ENCODE measurements around the gene CAPN5. TPM values are rescaled to one million over a fixed set of nuclear protein-coding genes. Genes with fewer than 3 reads are reported as not detected.

The CAPN5 gene
- total and polyA plus RNA-seq, 2 of the 13 experiments (the other 11 are each of a cell fraction or from before 2014, with no cell fraction given), result 0.27 to 1.2 TPM

DNA sequence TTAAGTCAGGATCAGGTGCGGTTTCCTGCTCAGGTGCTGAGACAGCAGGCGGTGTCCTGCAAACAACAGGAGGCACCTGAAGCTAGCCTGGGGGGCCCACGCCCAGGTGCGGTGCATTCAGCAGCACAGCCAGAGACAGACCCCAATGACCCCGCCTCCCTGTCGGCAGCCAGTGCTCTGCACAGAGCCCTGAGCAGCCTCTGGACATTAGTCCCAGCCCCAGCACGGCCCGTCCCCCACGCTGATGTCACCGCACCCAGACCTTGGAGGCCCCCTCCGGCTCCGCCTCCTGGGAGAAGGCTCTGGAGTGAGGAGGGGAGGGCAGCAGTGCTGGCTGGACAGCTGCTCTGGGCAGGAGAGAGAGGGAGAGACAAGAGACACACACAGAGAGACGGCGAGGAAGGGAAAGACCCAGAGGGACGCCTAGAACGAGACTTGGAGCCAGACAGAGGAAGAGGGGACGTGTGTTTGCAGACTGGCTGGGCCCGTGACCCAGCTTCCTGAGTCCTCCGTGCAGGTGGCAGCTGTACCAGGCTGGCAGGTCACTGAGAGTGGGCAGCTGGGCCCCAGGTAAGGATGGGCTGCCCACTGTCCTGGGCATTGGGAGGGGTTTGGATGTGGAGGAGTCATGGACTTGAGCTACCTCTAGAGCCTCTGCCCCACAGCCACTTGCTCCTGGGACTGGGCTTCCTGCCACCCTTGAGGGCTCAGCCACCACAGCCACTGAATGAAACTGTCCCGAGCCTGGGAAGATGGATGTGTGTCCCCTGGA, 61.3 kb downstream of the CAPN5 start, which contains the start of gene MYO7A (continued):
- TF ChIP-seq GABPB1 (CRISPR knock-in tag; IDR thresholded peaks at IDR 0.05), result peak; percentile 58; the same call in 1 of the 2 replicates
- TF ChIP-seq KMT2B (CRISPR knock-in tag; IDR thresholded peaks at IDR 0.05), result no peak
- TF ChIP-seq ATF7-NPFF (CRISPR knock-in tag; IDR thresholded peaks at IDR 0.05; ENCODE audit: low read depth), result no peak
- TF ChIP-seq, protein P1, sequence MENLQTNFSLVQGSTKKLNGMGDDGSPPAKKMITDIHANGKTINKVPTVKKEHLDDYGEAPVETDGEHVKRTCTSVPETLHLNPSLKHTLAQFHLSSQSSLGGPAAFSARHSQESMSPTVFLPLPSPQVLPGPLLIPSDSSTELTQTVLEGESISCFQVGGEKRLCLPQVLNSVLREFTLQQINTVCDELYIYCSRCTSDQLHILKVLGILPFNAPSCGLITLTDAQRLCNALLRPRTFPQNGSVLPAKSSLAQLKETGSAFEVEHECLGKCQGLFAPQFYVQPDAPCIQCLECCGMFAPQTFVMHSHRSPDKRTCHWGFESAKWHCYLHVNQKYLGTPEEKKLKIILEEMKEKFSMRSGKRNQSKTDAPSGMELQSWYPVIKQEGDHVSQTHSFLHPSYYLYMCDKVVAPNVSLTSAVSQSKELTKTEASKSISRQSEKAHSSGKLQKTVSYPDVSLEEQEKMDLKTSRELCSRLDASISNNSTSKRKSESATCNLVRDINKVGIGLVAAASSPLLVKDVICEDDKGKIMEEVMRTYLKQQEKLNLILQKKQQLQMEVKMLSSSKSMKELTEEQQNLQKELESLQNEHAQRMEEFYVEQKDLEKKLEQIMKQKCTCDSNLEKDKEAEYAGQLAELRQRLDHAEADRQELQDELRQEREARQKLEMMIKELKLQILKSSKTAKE (CRISPR knock-in tag; IDR thresholded peaks at IDR 0.05; ENCODE audit: borderline replicate concordance), result peak; percentile 54; the same call in 1 of the 2 replicates
- peak; percentile 80 for TF ChIP-seq ZNF768 (CRISPR knock-in tag; IDR thresholded peaks at IDR 0.05)
- TF ChIP-seq ATM (IDR thresholded peaks at IDR 0.05; ENCODE audit: borderline replicate concordance), result no peak
- TF ChIP-seq SSRP1 (CRISPR knock-in tag; IDR thresholded peaks at IDR 0.05), result no peak
- TF ChIP-seq ZNF615 (CRISPR knock-in tag; IDR thresholded peaks at IDR 0.05; ENCODE audit: borderline replicate concordance), result no peak
- TF ChIP-seq CHD2 (IDR thresholded peaks at IDR 0.05; ENCODE audit: low read depth, low read length), result no peak
- TF ChIP-seq ZNF550 (CRISPR knock-in tag; IDR thresholded peaks at IDR 0.05; ENCODE audit: borderline replicate concordance), result no peak
- TF ChIP-seq ZBTB7A (CRISPR knock-in tag; IDR thresholded peaks at IDR 0.05), result no peak; the same call in 1 of the 2 replicates
- TF ChIP-seq, protein P2, sequence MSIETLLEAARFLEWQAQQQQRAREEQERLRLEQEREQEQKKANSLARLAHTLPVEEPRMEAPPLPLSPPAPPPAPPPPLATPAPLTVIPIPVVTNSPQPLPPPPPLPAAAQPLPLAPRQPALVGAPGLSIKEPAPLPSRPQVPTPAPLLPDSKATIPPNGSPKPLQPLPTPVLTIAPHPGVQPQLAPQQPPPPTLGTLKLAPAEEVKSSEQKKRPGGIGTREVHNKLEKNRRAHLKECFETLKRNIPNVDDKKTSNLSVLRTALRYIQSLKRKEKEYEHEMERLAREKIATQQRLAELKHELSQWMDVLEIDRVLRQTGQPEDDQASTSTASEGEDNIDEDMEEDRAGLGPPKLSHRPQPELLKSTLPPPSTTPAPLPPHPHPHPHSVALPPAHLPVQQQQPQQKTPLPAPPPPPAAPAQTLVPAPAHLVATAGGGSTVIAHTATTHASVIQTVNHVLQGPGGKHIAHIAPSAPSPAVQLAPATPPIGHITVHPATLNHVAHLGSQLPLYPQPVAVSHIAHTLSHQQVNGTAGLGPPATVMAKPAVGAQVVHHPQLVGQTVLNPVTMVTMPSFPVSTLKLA (IDR thresholded peaks at IDR 0.05), result no peak
- no peak for TF ChIP-seq RNF219 (CRISPR knock-in tag; IDR thresholded peaks at IDR 0.05)
- TF ChIP-seq RCOR2 (CRISPR knock-in tag; IDR thresholded peaks at IDR 0.05), result 0 out of 2 replicates have a peak, but pooled peaks have one; percentile 26
- TF ChIP-seq ZZZ3 (CRISPR knock-in tag; IDR thresholded peaks at IDR 0.05; ENCODE audit: borderline replicate concordance), result no peak
- peak; percentile 63; the same call in 1 of the 2 replicates for TF ChIP-seq ATF7 (IDR thresholded peaks at IDR 0.05)
- TF ChIP-seq ATF7 (CRISPR knock-in tag; IDR thresholded peaks at IDR 0.05), result peak; percentile 89
- peak; percentile 72 for TF ChIP-seq GATAD2A (CRISPR knock-in tag; IDR thresholded peaks at IDR 0.05)
- peak; percentile 33; the same call in 1 of the 2 replicates for TF ChIP-seq ZFY (CRISPR knock-in tag; IDR thresholded peaks at IDR 0.05)
- TF ChIP-seq, protein P3, sequence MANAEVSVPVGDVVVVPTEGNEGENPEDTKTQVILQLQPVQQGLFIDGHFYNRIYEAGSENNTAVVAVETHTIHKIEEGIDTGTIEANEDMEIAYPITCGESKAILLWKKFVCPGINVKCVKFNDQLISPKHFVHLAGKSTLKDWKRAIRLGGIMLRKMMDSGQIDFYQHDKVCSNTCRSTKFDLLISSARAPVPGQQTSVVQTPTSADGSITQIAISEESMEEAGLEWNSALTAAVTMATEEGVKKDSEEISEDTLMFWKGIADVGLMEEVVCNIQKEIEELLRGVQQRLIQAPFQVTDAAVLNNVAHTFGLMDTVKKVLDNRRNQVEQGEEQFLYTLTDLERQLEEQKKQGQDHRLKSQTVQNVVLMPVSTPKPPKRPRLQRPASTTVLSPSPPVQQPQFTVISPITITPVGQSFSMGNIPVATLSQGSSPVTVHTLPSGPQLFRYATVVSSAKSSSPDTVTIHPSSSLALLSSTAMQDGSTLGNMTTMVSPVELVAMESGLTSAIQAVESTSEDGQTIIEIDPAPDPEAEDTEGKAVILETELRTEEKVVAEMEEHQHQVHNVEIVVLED (CRISPR knock-in tag; IDR thresholded peaks at IDR 0.05; ENCODE audit: borderline replicate concordance), result peak; percentile 39; the same call in 1 of the 2 replicates
- peak; percentile 80; the same call in 1 of the 2 replicates for TF ChIP-seq ZNF792 (CRISPR knock-in tag; IDR thresholded peaks at IDR 0.05)
- TF ChIP-seq ZNF784 (CRISPR knock-in tag; IDR thresholded peaks at IDR 0.05; ENCODE audit: borderline replicate concordance), result peak; percentile 66

All from HepG2 (cell line).